HUES48 (cell line): ENCODE results near the gene POU2AF1.
"Not testable (repeated sequence)": the region's sequence is repeated elsewhere in the genome, so short reads cannot be mapped to it uniquely, and the experiment has no call there.

ENCODE experiments used
- H3K27ac ChIP-seq: one replicate; pipeline ENCODE4 v1.7.0; 2013; ENCODE audit warnings: low read depth, low read length, inconsistent platforms
- H3K27me3 ChIP-seq: 2 replicates; pipeline ENCODE4 v1.6.1; 2013; ENCODE audit warnings: mild to moderate bottlenecking, low read length; ENCODE audit not compliant: control insufficient read depth, insufficient read depth
- H3K36me3 ChIP-seq: 2 replicates; pipeline ENCODE4 v1.6.1; 2013; ENCODE audit warnings: low read length; ENCODE audit not compliant: control insufficient read depth, insufficient read depth
- H3K4me1 ChIP-seq: 2 replicates; pipeline ENCODE4 v1.6.1; 2013; ENCODE audit warnings: mild to moderate bottlenecking, low read length; ENCODE audit not compliant: control insufficient read depth, insufficient read depth
- H3K4me3 ChIP-seq: 2 replicates; pipeline ENCODE4 v1.5.1; 2013; ENCODE audit warnings: mild to moderate bottlenecking, low read depth, low read length
- H3K9ac ChIP-seq: 2 replicates; pipeline ENCODE4 v1.6.1; 2013; ENCODE audit warnings: mild to moderate bottlenecking, low read depth, low read length, moderate library complexity
- H3K9me3 ChIP-seq: 2 replicates; pipeline ENCODE4 v1.6.1; 2013; ENCODE audit warnings: low read length; ENCODE audit not compliant: control insufficient read depth, insufficient read depth

POU2AF1 gene

DNA sequence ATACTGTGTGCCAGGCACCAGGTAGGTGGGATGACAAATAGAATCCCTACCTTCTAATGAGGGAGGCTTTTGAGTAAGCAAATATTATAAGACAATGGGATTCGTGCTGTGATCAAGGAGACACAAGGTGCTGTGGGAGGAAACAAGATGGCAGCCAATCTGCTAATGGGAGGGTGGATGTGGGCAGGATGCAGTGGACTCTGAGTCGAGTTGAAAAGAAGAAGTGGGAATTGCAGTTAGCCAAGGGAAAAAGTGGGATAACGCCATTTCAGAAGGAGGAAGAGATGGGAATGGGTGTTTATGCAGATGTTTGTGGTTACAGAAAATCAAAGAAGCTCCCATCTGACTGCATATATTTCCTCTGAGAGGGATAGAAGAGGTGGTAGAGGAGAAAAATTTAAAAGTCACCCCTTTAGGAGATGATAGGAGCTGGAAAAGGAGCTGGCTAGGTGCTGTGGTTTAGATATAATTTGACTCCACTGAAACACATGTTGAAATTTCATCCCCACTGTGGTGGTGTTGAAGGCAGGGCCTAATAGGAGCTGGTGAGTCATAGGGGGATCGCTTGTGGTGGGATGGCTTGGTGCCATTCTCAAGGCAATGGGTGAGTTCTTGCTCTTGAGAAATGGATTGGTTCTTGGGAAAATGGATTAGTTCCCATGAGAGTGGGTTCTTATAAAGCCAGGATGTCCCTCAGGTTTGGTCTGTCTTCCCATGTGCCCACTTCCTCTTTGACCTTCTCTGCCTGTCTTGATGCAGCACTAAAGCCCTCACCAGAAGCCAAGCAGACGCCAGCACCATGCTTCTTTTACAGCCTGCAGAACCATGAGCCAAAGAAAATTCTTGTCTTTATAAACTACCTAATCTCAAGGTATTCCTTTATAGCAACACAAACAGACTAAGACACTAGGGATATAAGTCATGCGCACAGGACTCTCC is 30.0 kb upstream of the POU2AF1 start:
- no peaks in the 10 kb centered on the region for H3K9me3 ChIP-seq
- H3K4me3 ChIP-seq = no peak overlapping the region
- H3K4me1 ChIP-seq = no peaks in the 10 kb centered on the region
- no peaks in the 10 kb centered on the region for H3K36me3 ChIP-seq
- H3K27me3 ChIP-seq = no peaks in the 10 kb centered on the region
- H3K27ac ChIP-seq = no peak overlapping the region
- H3K9ac ChIP-seq = no peak overlapping the region

GRCh38 chr11:111407652-111408051 is 28.6 kb upstream of the POU2AF1 start:
- no peak overlapping the region for H3K9ac ChIP-seq
- no peaks in the 10 kb centered on the region for H3K36me3 ChIP-seq
- no peak overlapping the region for H3K4me3 ChIP-seq
- H3K9me3 ChIP-seq = no peaks in the 10 kb centered on the region
- H3K4me1 ChIP-seq = no peaks in the 10 kb centered on the region
- no peaks in the 10 kb centered on the region for H3K27me3 ChIP-seq
- H3K27ac ChIP-seq = no peak overlapping the region

- Histone ChIP-seq H3K27me3 (no peaks in the 10 kb centered on the region), H3K36me3 (no peaks in the 10 kb centered on the region), H3K9ac (no peak overlapping the region), H3K9me3 (no peaks in the 10 kb centered on the region), H3K4me1 (no peaks in the 10 kb centered on the region), H3K4me3 (no peak overlapping the region), H3K27ac (no peak overlapping the region)
Measured at GRCh38 chr11:111406589-111406988, 27.5 kb upstream of the POU2AF1 start.

- H3K9ac ChIP-seq = no peak overlapping the region
- H3K27me3 ChIP-seq = no peaks in the 10 kb centered on the region
- H3K27ac ChIP-seq = no peak overlapping the region
- H3K4me1 ChIP-seq = no peaks in the 10 kb centered on the region
- no peaks in the 10 kb centered on the region for H3K36me3 ChIP-seq
- no peak overlapping the region for H3K4me3 ChIP-seq
- no peaks in the 10 kb centered on the region for H3K9me3 ChIP-seq
Measured at GRCh38 chr11:111406091-111406490, 27.0 kb upstream of the POU2AF1 start.

GRCh38 chr11:111405551-111405950 is 26.5 kb upstream of the POU2AF1 start:
- H3K9ac ChIP-seq = no peak overlapping the region
- H3K27ac ChIP-seq = no peak overlapping the region
- no peaks in the 10 kb centered on the region for H3K27me3 ChIP-seq
- no peaks in the 10 kb centered on the region for H3K36me3 ChIP-seq
- no peak overlapping the region for H3K4me3 ChIP-seq
- no peaks in the 10 kb centered on the region for H3K9me3 ChIP-seq
- no peaks in the 10 kb centered on the region for H3K4me1 ChIP-seq

GRCh38 chr11:111403051-111403726 is 24.1 kb upstream of the POU2AF1 start:
- H3K27ac ChIP-seq = no peak overlapping the region
- no peaks in the 10 kb centered on the region for H3K36me3 ChIP-seq
- no peak overlapping the region for H3K4me3 ChIP-seq
- H3K9me3 ChIP-seq = no peaks in the 10 kb centered on the region
- H3K27me3 ChIP-seq = no peaks in the 10 kb centered on the region
- H3K9ac ChIP-seq = no peak overlapping the region
- no peaks in the 10 kb centered on the region for H3K4me1 ChIP-seq

GRCh38 chr11:111402411-111402810 is 23.3 kb upstream of the POU2AF1 start:
- H3K4me3 ChIP-seq = no peak overlapping the region
- H3K27ac ChIP-seq = no peak overlapping the region

GRCh38 chr11:111401957-111402356 is 22.9 kb upstream of the POU2AF1 start:
- not testable (repeated sequence) for H3K36me3 ChIP-seq, H3K27ac ChIP-seq, H3K4me3 ChIP-seq, H3K4me1 ChIP-seq, H3K9ac ChIP-seq, H3K9me3 ChIP-seq, H3K27me3 ChIP-seq

More at GRCh38 chr11:111402411-111402810, 23.3 kb upstream of the POU2AF1 start:
- H3K27me3 ChIP-seq = no peaks in the 10 kb centered on the region
- no peaks in the 10 kb centered on the region for H3K4me1 ChIP-seq
- no peaks in the 10 kb centered on the region for H3K36me3 ChIP-seq
- no peaks in the 10 kb centered on the region for H3K9me3 ChIP-seq
- no peak overlapping the region for H3K9ac ChIP-seq

- H3K9me3 ChIP-seq = no peaks in the 10 kb centered on the region
- no peaks in the 10 kb centered on the region for H3K36me3 ChIP-seq
- H3K4me1 ChIP-seq = no peaks in the 10 kb centered on the region
- H3K27me3 ChIP-seq = no peaks in the 10 kb centered on the region
- H3K9ac ChIP-seq = no peak overlapping the region
- no peak overlapping the region for H3K4me3 ChIP-seq
- H3K27ac ChIP-seq = no peak overlapping the region
Measured at GRCh38 chr11:111400595-111400994, 21.5 kb upstream of the POU2AF1 start.

DNA sequence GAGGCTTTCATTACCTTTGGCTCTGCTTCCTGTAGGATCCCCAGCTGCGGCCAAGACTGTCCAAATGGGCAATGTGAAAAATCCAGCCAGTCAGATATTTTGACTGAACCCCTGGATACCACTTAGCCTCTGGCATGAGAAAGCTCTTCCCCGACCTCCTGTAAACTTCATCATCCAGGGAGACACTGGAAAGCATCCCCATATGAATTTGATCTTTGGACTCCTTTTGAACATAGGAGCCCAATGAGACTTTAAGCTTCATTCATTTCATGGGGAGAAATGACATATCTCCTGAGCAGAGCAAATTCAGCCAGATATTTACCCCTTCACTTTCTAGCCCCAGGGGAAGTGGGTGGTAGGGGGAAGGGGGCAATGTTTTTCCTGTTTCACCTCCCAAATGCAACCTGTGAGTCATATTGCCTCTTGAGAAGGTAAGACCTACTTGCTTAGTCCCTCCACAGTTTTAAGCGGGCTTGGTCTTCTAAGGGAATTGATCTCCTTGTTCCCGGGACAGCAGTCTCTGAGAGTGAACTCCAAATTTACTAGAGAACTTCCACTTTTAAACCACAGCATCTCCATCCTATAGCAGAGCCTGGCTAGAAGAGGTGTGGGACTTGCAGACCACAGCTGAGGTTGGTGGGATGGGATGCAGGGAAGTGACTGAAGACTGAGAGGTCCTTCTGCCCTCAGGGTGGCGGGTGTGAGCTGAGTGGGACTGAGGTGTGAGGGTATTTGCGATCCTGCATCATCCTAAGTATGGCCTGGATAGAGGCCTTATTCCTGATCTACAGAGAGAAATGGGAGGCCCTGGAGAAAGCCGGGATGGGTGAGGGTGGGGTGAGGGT is 20.3 kb upstream of the POU2AF1 start:
- no peak overlapping the region for H3K4me3 ChIP-seq
- no peaks in the 10 kb centered on the region for H3K4me1 ChIP-seq

More for the DNA sequence above, 20.3 kb upstream of the POU2AF1 start:
- Histone ChIP-seq H3K9ac (no peak overlapping the region), H3K9me3 (no peaks in the 10 kb centered on the region), H3K27me3 (no peaks in the 10 kb centered on the region), H3K36me3 (no peaks in the 10 kb centered on the region), H3K27ac (no peak overlapping the region)
